Testis (tissue), 3 donors: Measurements from ENCODE around the gene STAT2. TPM values are rescaled to one million over a fixed set of nuclear protein-coding genes. Genes with fewer than 3 reads are reported as not detected.

Source experiments
- DNase-seq: peaks from one replicate; pipeline ENCODE4 v3.0.0-alpha.2; 2019
- H3K27ac ChIP-seq, 2 donors: fragments of 200-600 bp; sonication (generic); one replicate each; pipeline ENCODE4 v1.5.1; 2019
- H3K27me3 ChIP-seq: fragments of 200-600 bp; sonication (generic); one replicate; pipeline ENCODE4 v1.5.1; 2019
- H3K36me3 ChIP-seq: fragments of 200-600 bp; sonication (generic); one replicate; pipeline ENCODE4 v1.5.1; 2017; ENCODE audit warnings: low read depth; ENCODE audit errors: missing control alignments
- H3K4me1 ChIP-seq: fragments of 200-600 bp; sonication (generic); one replicate; pipeline ENCODE4 v1.5.1; 2019
- H3K4me3 ChIP-seq, 2 donors: fragments of 200-600 bp; sonication (generic); one replicate each; pipeline ENCODE4 v1.5.1; 2017 to 2019
- H3K9me3 ChIP-seq: fragments of 200-600 bp; sonication (generic); one replicate; pipeline ENCODE4 v1.5.1; 2017
- POLR2A ChIP-seq: fragments of 450-650 bp; IDR thresholded peaks from one replicate; pipeline ENCODE4 v1.6.1; 2017; ENCODE audit warnings: antibody characterized with exemption, mild to moderate bottlenecking, moderate library complexity
- WGBS, 2 donors: methylation state at CpG; one replicate each; pipeline ENCODE4 v1.1.5; 2018; 5-methylcytosine and 5-hydroxymethylcytosine counted together
- intact Hi-C: fragments of 100-400 bp; cut with DNase I; formaldehyde crosslinking; loops from one replicate; pipeline ENCODE4 v1.15.1; 2023; ENCODE audit warnings: low total_unique reads
- polyA plus RNA-seq: library from polyadenylated mRNA; stranded (reverse); fragments of 350-450 nt; fragmentation: Illumina TruSeq; extraction: RNeasy Lipid Tissue Mini Kit (QIAGEN cat#74804); gene quantifications from one replicate; pipeline ENCODE4 v1.2.3, GENCODE V29; 2014; ENCODE audit warnings: low read depth, low replicate concordance; ENCODE audit not compliant: insufficient read depth
- total RNA-seq, 2 donors: library from RNA; depleted of rRNA; stranded (reverse); fragments of >200 nt; gene quantifications; one replicate each; pipeline ENCODE4 v1.2.3, GENCODE V29; 2016
- TF ChIP-seq, protein P1 (sequence below), 3 experiments: fragments of 450-650 bp in 2 of 3; fragments of 200-600 bp in 1 of 3; sonication (generic) in 1 of 3; IDR thresholded peaks; one replicate each; pipeline ENCODE4 v1.5.1; 2016 to 2019; ENCODE audit warnings: antibody characterized with exemption in 3 of 3, mild to moderate bottlenecking in 2 of 3, moderate library complexity in 1 of 3

Gene STAT2
- total and polyA plus RNA-seq, 3 donors from 2014 or later: 57.0 to 122 (median 110) TPM

- H3K4me3 ChIP-seq: no peak overlapping the region
- H3K4me1 ChIP-seq: peaks cover 10% of the 10 kb centered on the region
- no peak overlapping the region for H3K27ac ChIP-seq
- H3K36me3 ChIP-seq: no peaks in the 10 kb centered on the region
- no peak for DNase-seq
- TF ChIP-seq POLR2A: no peak
- TF ChIP-seq, protein P1, sequence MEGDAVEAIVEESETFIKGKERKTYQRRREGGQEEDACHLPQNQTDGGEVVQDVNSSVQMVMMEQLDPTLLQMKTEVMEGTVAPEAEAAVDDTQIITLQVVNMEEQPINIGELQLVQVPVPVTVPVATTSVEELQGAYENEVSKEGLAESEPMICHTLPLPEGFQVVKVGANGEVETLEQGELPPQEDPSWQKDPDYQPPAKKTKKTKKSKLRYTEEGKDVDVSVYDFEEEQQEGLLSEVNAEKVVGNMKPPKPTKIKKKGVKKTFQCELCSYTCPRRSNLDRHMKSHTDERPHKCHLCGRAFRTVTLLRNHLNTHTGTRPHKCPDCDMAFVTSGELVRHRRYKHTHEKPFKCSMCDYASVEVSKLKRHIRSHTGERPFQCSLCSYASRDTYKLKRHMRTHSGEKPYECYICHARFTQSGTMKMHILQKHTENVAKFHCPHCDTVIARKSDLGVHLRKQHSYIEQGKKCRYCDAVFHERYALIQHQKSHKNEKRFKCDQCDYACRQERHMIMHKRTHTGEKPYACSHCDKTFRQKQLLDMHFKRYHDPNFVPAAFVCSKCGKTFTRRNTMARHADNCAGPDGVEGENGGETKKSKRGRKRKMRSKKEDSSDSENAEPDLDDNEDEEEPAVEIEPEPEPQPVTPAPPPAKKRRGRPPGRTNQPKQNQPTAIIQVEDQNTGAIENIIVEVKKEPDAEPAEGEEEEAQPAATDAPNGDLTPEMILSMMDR (IDR thresholded peaks at IDR 0.05): no peak
- H3K27me3 ChIP-seq: no peaks in the 10 kb centered on the region
- H3K9me3 ChIP-seq: no peaks in the 10 kb centered on the region
- WGBS, 2 donors: 92 to 93% methylated on average over 12 of the region's 12 CpGs
- intact Hi-C loops: no loop called here
Measured at GRCh38 chr12:56311003-56311402, 48.9 kb downstream of the STAT2 start.

DNA sequence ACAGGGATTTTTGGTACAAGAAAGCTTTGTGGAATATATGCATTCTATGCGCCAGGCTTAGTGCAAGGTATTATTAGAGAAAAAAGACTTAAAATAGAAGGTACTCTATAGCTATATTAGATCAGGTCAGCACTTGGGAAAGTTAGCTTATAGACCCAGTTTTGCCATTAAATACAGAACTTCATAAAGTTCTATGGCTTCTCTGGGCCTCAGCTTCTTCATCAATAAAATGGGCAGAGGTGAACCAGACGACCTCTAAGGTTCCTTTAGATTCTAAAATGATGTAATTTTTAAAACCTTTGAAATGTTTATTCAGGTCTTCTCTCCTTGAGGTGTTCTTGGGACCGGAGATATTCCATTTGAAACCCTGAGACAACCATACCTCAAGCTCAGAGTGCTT, 51.2 kb downstream of the STAT2 start:
- DNase-seq: no peak
- no peaks in the 10 kb centered on the region for H3K27me3 ChIP-seq
- no peaks in the 10 kb centered on the region for H3K4me1 ChIP-seq
- TF ChIP-seq, protein P1 (IDR thresholded peaks at IDR 0.05): no peak
- no peak for TF ChIP-seq POLR2A
- no peaks in the 10 kb centered on the region for H3K9me3 ChIP-seq
- H3K27ac ChIP-seq: no peak overlapping the region
- H3K4me3 ChIP-seq: no peak overlapping the region
- intact Hi-C loops: no loop called here
- no peaks in the 10 kb centered on the region for H3K36me3 ChIP-seq
- 95 to 98% methylated on average over 3 of the region's 3 CpGs for WGBS, 2 donors

DNA sequence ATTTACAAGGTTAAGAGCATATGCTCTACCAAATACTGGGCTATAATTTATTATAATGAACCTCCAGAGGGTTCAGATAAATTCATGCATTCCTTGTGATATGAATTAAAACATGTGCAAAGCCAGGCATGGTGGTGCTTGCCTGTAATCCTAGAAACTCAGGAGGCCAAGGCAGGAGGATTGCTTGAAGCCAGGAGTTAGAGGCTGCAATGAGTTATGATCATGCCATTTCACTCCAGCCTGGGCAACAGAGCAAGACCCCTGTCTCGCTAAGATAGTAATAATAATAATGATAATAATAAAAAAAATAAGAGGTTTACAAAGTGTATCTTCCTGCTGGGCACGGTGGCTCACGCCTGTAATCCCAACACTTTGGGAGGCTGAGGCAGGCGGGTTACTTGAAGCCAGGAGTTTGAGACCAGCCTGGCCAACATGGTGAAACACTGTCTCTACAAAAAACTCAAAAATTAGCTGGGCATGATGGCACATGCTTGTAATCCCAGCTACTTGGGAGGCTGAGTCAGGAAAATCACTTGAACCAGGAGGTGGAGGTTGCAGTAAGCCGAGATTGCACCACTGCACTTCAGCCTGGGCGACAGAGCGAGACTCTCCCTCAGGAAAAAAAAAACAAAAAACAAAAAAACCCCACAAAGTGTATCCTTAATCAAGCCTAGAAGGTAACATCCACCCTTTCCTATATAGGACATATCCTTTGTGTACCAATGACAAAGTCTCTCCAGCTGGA, 52.5 kb downstream of the STAT2 start:
- no peak for DNase-seq
- H3K4me3 ChIP-seq: no peak overlapping the region
- WGBS, 2 donors: 92 to 96% methylated on average over 7 of the region's 7 CpGs
- no peak overlapping the region for H3K27ac ChIP-seq
- no peaks in the 10 kb centered on the region for H3K9me3 ChIP-seq
- H3K4me1 ChIP-seq: no peaks in the 10 kb centered on the region
- no peaks in the 10 kb centered on the region for H3K36me3 ChIP-seq
- no peaks in the 10 kb centered on the region for H3K27me3 ChIP-seq
- intact Hi-C loops: no loop called here
- TF ChIP-seq, protein P1 (IDR thresholded peaks at IDR 0.05): no peak
- no peak for TF ChIP-seq POLR2A

DNA sequence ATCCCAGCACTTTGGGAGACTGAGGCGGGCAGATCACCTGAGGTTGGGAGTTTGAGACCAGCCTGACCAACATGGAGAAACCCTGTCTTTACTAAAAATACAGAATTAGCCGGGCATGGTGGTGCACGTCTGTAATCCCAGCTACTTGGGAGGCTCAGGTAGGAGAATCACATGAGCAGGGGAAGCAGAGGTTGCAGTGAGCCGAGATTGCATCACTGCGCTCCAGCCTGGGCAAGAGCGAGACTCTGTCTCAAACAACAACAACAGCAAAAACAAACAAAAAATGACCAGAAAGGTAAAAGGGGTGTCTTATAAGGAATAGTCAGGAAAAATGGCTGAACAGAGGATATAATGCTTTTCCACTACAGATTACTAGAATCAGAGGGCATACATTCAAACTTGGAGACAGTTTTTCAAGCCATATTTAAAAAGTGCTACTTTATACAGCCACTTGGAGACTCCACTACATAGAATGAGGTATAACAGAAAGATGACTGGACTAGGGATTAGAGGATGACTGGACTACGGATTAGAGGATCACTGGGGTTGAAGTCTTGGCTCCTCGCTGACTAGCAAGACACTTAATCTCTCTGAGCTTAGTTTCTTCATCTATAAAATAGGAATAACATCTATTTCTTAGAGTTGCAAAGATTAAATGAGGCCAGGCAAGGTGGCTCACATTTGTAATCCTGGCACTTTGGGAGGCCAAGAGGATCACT, 54.9 kb downstream of the STAT2 start:
- TF ChIP-seq, protein P1 (IDR thresholded peaks at IDR 0.05): no peak
- no peak for TF ChIP-seq POLR2A
- Histone ChIP-seq H3K4me1 (peaks cover 13% of the 10 kb centered on the region), H3K27me3 (no peaks in the 10 kb centered on the region), H3K27ac (no peak overlapping the region), H3K9me3 (no peaks in the 10 kb centered on the region), H3K4me3 (no peak overlapping the region), H3K36me3 (no peaks in the 10 kb centered on the region)
- intact Hi-C loops: no loop called here
- 92% methylated on average over 7 to 8 of the region's 8 CpGs for WGBS, 2 donors
- DNase-seq: no peak
